HepG2 (cell line): Measurements from ENCODE around the gene DEPDC5.

Source experiments
- EZH2 ChIP-seq: conservative IDR thresholded peaks from 2 replicates; pipeline ENCODE4 v1.6.1; 2012; ENCODE audit warnings: mild to moderate bottlenecking, low read depth, low read length, moderate library complexity
- IKZF4 ChIP-seq: sonication (generic); formaldehyde crosslinking; IDR thresholded peaks from 2 replicates; pipeline ENCODE4 v1.5.1; 2020; ENCODE audit warnings: borderline replicate concordance, mild to moderate bottlenecking, low read depth, missing genetic modification reagents; ENCODE audit errors: not compliant biosample characterization
- TF ChIP-seq, protein P1 (sequence below): sonication (generic); formaldehyde crosslinking; IDR thresholded peaks from 2 replicates; pipeline ENCODE4 v1.8.1; 2022; ENCODE audit warnings: low read depth, mild to moderate bottlenecking, missing genetic modification reagents
- TF ChIP-seq, protein P2 (sequence below): IDR thresholded peaks from 2 replicates; pipeline ENCODE4 v1.6.1; 2016; ENCODE audit warnings: mild to moderate bottlenecking, missing biosample characterization, missing genetic modification reagents

DNA sequence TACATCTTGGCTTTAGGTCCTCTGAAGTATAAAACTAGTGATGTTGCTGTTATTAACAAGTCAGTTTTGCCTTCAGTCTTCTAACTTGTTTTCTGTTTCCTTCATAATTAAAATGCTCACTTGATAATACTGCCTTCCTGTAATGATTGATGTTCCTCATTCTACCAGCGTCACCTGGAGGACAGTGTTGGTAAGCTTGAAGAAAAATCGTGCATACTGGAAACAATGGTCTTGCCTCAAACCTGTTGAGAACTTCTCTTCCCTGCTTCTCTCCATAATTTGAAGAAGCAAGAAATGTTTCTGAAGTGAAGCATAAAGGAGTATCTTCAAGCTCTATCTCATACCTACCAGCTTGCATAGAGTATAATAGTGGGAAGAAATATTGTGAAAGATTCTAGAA, 193.5 kb downstream of the DEPDC5 start:
- TF ChIP-seq, protein P1, sequence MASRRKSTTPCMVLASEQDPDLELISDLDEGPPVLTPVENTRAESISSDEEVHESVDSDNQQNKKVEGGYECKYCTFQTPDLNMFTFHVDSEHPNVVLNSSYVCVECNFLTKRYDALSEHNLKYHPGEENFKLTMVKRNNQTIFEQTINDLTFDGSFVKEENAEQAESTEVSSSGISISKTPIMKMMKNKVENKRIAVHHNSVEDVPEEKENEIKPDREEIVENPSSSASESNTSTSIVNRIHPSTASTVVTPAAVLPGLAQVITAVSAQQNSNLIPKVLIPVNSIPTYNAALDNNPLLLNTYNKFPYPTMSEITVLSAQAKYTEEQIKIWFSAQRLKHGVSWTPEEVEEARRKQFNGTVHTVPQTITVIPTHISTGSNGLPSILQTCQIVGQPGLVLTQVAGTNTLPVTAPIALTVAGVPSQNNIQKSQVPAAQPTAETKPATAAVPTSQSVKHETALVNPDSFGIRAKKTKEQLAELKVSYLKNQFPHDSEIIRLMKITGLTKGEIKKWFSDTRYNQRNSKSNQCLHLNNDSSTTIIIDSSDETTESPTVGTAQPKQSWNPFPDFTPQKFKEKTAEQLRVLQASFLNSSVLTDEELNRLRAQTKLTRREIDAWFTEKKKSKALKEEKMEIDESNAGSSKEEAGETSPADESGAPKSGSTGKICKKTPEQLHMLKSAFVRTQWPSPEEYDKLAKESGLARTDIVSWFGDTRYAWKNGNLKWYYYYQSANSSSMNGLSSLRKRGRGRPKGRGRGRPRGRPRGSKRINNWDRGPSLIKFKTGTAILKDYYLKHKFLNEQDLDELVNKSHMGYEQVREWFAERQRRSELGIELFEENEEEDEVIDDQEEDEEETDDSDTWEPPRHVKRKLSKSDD (CRISPR knock-in tag): no peak
- TF ChIP-seq EZH2 (no peak), IKZF4 (CRISPR knock-in tag) (no peak)
- TF ChIP-seq, protein P2, sequence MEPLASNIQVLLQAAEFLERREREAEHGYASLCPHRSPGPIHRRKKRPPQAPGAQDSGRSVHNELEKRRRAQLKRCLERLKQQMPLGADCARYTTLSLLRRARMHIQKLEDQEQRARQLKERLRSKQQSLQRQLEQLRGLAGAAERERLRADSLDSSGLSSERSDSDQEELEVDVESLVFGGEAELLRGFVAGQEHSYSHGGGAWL (CRISPR knock-in tag): no peak
